GM21619 (cell line): Measurements from ENCODE around the gene OR6J1.
"Not testable (repeated sequence)": the region's sequence is repeated elsewhere in the genome, so short reads cannot be mapped to it uniquely, and the experiment has no call there.

ENCODE experiments used
- ATAC-seq: cut with Tn5 transposase; IDR thresholded peaks from one replicate; pipeline ENCODE4 v1.9.1; 2021; ENCODE audit not compliant: unreplicated experiment

The OR6J1 gene

GRCh38 chr14:22644305-22644635, at the start of gene OR6J1:
TSS of gene OR6J1 (minus strand) at chr14:22644352. CDS start at chr14:22634811, 9,541 bp downstream.
- ATAC-seq, result no peak

- no peak for ATAC-seq
Measured at GRCh38 chr14:22692194-22692593, 48.0 kb upstream of the OR6J1 start.

- ATAC-seq, result no peak
Measured at GRCh38 chr14:22691171-22691570, 47.0 kb upstream of the OR6J1 start.

GRCh38 chr14:22689199-22689598, 45.0 kb upstream of the OR6J1 start:
- ATAC-seq, result no peak

- not testable (repeated sequence) for ATAC-seq
Measured at GRCh38 chr14:22687969-22688368, 43.8 kb upstream of the OR6J1 start.

- not testable (repeated sequence) for ATAC-seq
Measured at GRCh38 chr14:22686176-22686611, 42.0 kb upstream of the OR6J1 start.

GRCh38 chr14:22685467-22685866, 41.3 kb upstream of the OR6J1 start:
- ATAC-seq, result no peak

- ATAC-seq, result not testable (repeated sequence)
Measured at GRCh38 chr14:22683428-22683827, 39.3 kb upstream of the OR6J1 start.

GRCh38 chr14:22678221-22678620, 34.1 kb upstream of the OR6J1 start:
- ATAC-seq, result no peak

- ATAC-seq, result not testable (repeated sequence)
Measured at GRCh38 chr14:22677551-22677950, 33.4 kb upstream of the OR6J1 start.

- no peak for ATAC-seq
Measured at GRCh38 chr14:22671622-22672021, 27.5 kb upstream of the OR6J1 start.

GRCh38 chr14:22668863-22669262, 24.7 kb upstream of the OR6J1 start:
- no peak for ATAC-seq

- ATAC-seq, result peak; percentile 60
Measured at GRCh38 chr14:22668417-22668816, 24.3 kb upstream of the OR6J1 start.

GRCh38 chr14:22667881-22668280, 23.7 kb upstream of the OR6J1 start:
- no peak for ATAC-seq

- no peak for ATAC-seq
Measured at GRCh38 chr14:22666203-22666893, 22.2 kb upstream of the OR6J1 start.

GRCh38 chr14:22664261-22664660, 20.1 kb upstream of the OR6J1 start:
- no peak for ATAC-seq

- ATAC-seq, result no peak
Measured at GRCh38 chr14:22660654-22661053, 16.5 kb upstream of the OR6J1 start.

GRCh38 chr14:22658946-22659345, 14.8 kb upstream of the OR6J1 start:
- no peak for ATAC-seq

- no peak for ATAC-seq
Measured at GRCh38 chr14:22657861-22658260, 13.7 kb upstream of the OR6J1 start.

GRCh38 chr14:22656945-22657731, 13.0 kb upstream of the OR6J1 start:
- ATAC-seq, result no peak

GRCh38 chr14:22656226-22656625, 12.1 kb upstream of the OR6J1 start:
- no peak for ATAC-seq

- no peak for ATAC-seq
Measured at GRCh38 chr14:22653012-22653621, 9.0 kb upstream of the OR6J1 start.
